Muscle layer of colon (tissue), 2 donors: Measurements from ENCODE around the gene BAG1.

ENCODE experiments used
- H3K27ac ChIP-seq: one replicate; pipeline ENCODE4 v1.7.0; 2013; ENCODE audit warnings: low read depth, mild to moderate bottlenecking, low read length, moderate library complexity
- H3K27me3 ChIP-seq, 2 donors: one replicate each; pipeline ENCODE4 v1.7.0; 2013; ENCODE audit warnings: low read length in 2 of 2, mild to moderate bottlenecking in 2 of 2; ENCODE audit not compliant: insufficient read depth in 2 of 2, control insufficient read depth in 1 of 2
- H3K36me3 ChIP-seq: one replicate; pipeline ENCODE4 v1.7.0; 2013; ENCODE audit warnings: mild to moderate bottlenecking, low read length; ENCODE audit not compliant: insufficient read depth
- H3K4me1 ChIP-seq: one replicate; pipeline ENCODE4 v1.7.0; 2013; ENCODE audit warnings: mild to moderate bottlenecking, low read length; ENCODE audit not compliant: insufficient read depth
- H3K4me3 ChIP-seq, 2 donors: one replicate each; pipeline ENCODE4 v1.7.0; 2013; ENCODE audit warnings: low read length in 2 of 2, low read depth in 1 of 2, mild to moderate bottlenecking in 1 of 2, moderate library complexity in 1 of 2
- H3K9ac ChIP-seq: one replicate; pipeline ENCODE4 v1.7.0; 2013; ENCODE audit warnings: low read length
- H3K9me3 ChIP-seq: one replicate; pipeline ENCODE4 v1.7.0; 2013; ENCODE audit warnings: mild to moderate bottlenecking, low read length
- donor health status: abdominal sarcoma.
- donor health status: Adenocarcinoma of cecum.

BAG1 gene

DNA sequence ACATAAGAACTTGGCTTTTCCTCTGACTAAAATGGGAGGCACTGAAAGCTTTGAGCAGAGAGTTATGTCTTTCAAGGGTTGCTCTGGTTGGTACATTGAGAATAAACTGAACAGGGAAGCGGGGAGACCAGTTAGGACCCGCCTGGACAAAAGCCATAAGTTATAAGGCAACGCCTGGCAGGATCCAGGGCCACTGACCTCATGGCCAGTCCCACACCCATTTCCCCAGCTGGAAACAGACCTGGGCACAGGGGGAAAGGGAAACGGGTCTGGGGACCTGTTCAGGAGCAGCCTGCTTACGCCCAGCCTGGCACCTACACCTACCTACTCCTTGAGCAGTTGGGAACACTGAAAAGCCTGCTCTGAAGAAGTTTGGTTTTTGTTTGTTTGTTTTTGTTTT, 23.2 kb downstream of the BAG1 start:
- H3K9ac ChIP-seq, result no peak overlapping the region
- no peaks in the 10 kb centered on the region for H3K36me3 ChIP-seq
- no peaks in the 10 kb centered on the region for H3K9me3 ChIP-seq
- H3K4me3 ChIP-seq, result no peak overlapping the region
- no peaks in the 10 kb centered on the region for H3K27me3 ChIP-seq
- no peak overlapping the region for H3K27ac ChIP-seq
- no peaks in the 10 kb centered on the region for H3K4me1 ChIP-seq

DNA sequence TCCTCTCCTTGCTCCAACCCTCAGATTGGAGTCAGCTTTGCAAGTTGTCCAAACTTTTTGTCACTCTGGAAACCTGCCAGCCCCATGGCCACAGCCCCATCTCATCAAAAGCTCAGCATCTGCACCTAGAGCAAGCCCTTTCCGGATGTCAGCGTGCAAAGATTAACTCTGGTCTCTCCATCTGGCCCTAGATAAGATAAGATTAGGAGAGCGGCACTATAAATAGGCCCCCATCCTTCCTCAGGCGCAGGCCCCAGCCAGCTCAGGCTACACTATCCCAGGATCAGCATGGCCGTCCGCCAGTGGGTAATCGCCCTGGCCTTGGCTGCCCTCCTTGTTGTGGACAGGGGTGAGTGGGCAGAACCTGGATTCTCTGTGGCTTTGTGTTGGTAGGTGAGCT, 24.6 kb downstream of the BAG1 start, which contains the start of gene SPINK4:
Gene SPINK4, plus strand, starts transcription at position 247 of the 400 bp plus-strand sequence. Its CDS starts 42 bp downstream, at position 289.
- Histone ChIP-seq H3K36me3 (no peaks in the 10 kb centered on the region), H3K9ac (no peak within 1 kb of the TSS), H3K27ac (no peak within 1 kb of the TSS)

DNA sequence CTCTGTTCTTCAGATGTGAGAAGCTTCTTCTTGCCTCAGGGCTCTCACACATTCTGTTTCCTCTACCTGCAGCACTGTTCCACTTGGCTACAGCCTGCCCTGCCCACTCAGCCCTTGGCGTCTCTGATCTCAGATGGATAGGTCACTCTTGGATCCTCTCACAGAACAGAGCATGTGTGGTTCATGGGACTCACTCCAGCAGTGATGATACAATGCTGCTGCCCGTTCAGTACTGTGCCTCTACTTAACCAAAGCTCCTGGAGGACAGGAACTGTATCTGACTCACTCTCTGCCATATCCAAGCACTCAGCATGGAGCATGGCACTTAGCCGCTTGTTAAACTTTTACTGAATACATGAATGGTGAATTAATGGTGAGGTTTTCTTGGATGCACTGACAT, 27.9 kb downstream of the BAG1 start:
- no peak overlapping the region for H3K27ac ChIP-seq
- no peaks in the 10 kb centered on the region for H3K4me1 ChIP-seq
- no peaks in the 10 kb centered on the region for H3K36me3 ChIP-seq
- no peaks in the 10 kb centered on the region for H3K27me3 ChIP-seq
- no peak overlapping the region for H3K4me3 ChIP-seq
- H3K9me3 ChIP-seq, result no peaks in the 10 kb centered on the region
- H3K9ac ChIP-seq, result no peak overlapping the region

More for the DNA sequence above, 24.6 kb downstream of the BAG1 start, which contains the start of gene SPINK4:
- H3K9me3 ChIP-seq, result no peaks in the 10 kb centered on the region
- H3K4me1 ChIP-seq, result no peaks in the 10 kb centered on the region
- H3K4me3 ChIP-seq, result no peak within 1 kb of the TSS
- no peaks in the 10 kb centered on the region for H3K27me3 ChIP-seq

DNA sequence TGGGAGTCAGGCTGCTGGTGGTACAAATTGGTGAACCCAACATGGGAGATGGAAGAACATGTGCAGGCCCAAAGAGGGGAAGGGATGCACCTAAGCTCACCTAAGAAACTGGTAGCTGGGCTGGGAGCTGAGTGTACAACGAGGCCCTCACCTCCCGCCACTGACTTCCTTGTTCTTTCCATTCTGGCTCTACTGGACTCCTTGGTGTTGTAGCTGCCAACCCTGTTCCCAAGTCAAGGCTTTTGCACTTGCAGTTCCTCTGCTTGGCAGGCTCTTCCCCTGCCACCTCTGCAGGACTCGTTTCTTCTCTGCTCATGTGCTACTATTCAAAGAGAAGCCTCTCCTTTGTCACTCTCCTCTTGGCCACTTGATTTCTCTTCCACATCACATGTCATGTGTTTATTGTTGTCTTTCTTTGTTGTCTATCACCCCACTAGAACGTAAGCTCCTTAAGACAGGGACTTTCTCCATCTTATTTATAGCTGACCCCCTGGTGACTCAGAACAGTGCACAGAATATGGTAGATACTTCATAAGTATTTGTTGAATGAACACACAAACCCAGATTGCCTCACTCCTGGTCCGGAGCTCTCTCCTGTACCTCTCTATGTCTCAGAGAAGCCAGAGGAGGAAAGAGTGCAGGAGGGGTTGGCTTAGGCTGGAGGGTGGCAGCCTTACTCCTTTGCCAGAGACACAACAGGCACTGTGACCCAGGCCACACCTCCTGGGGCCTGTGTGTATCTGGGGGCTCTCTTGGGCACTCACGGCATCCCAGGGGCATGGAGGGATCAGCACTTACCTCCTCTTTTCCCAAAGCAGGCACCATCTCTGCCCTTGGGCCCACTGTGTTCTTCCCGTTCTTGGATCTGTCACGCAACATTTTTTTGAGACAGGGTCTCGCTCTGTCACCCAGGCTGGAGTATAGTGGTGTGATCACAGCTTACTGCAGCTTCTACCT, 29.7 kb downstream of the BAG1 start:
- Histone ChIP-seq H3K27me3 (no peaks in the 10 kb centered on the region), H3K36me3 (no peaks in the 10 kb centered on the region), H3K9ac (no peak overlapping the region), H3K4me1 (no peaks in the 10 kb centered on the region), H3K9me3 (no peaks in the 10 kb centered on the region), H3K27ac (no peak overlapping the region), H3K4me3 (no peak overlapping the region)

DNA sequence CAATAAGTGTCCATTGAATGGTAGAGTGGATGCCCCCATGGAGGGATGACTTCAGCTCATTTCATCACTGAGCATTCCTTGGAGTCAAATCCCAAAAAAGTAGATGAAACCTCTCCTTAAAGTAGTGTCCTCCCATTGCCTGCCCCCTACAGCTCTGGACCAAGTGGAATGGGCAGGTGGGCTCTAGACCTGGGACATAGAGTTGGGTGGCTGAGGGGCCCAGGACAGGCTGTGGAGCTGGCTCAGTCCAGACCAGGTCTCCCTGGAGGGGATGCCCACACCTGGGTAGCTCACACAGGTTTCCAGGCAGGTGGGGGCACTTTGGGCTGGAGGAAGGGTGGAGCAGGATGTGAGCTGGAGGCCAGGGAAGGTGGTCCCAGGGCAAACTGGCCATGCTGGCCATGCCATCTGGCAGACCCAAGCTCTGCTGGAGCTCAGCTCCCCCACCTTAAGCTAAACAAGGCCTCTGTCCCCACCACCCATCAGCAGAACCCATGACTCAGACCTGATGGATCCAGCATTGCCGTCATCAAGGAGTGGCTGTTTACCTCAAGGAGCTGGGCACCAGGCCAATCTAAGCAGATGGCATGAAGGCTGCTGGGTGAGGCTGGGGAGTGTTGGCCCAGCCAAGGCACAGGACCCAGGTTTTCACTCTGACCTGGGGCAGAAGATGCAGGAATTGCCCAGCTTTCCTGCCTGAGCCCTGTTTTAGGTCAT, 30.7 kb downstream of the BAG1 start:
- Histone ChIP-seq H3K27ac (no peak overlapping the region), H3K36me3 (no peaks in the 10 kb centered on the region), H3K27me3 (no peaks in the 10 kb centered on the region), H3K9me3 (no peaks in the 10 kb centered on the region), H3K4me3 (no peak overlapping the region), H3K9ac (no peak overlapping the region), H3K4me1 (no peaks in the 10 kb centered on the region)

DNA sequence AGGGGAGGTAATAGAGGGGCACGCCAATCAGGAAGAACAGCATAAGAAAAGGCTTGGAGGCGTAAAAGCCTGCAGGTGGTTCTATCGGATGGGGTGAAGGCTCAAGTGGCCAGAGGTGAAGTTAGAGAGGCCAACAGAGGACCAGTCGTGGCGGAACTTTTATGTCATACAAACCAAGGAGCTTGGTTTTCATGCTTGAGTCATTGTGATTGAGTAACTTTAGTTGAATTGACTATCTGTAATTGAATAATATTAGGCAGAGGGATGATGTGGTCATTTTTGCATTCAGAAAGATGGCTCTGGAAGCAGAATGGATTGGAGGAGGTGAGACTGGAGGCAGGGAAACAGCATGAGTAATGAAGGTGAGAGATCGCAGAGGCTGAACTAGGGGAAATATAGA, 31.7 kb downstream of the BAG1 start:
- no peak overlapping the region for H3K27ac ChIP-seq
- no peak overlapping the region for H3K4me3 ChIP-seq
- no peaks in the 10 kb centered on the region for H3K4me1 ChIP-seq
- H3K36me3 ChIP-seq, result no peaks in the 10 kb centered on the region
- no peaks in the 10 kb centered on the region for H3K27me3 ChIP-seq
- no peaks in the 10 kb centered on the region for H3K9me3 ChIP-seq
- H3K9ac ChIP-seq, result no peak overlapping the region

DNA sequence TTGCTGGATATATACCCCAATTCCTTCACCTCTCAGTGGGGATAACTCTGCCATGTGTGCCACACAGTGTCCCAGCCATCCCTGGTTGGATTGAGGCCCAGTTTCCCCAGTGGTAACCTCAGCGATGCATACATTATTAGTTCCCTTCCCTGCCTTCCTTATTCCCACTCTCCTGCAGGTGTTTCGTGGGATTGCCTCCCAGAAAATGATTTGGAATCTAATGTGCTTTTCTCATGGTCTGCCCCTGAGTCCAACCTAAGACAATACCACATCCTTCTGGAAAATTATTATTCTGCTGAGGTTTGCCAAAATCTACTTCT, 32.9 kb downstream of the BAG1 start:
- Histone ChIP-seq H3K4me1 (no peaks in the 10 kb centered on the region), H3K9ac (no peak overlapping the region), H3K4me3 (no peak overlapping the region), H3K9me3 (no peaks in the 10 kb centered on the region), H3K27ac (no peak overlapping the region), H3K36me3 (no peaks in the 10 kb centered on the region), H3K27me3 (no peaks in the 10 kb centered on the region)

DNA sequence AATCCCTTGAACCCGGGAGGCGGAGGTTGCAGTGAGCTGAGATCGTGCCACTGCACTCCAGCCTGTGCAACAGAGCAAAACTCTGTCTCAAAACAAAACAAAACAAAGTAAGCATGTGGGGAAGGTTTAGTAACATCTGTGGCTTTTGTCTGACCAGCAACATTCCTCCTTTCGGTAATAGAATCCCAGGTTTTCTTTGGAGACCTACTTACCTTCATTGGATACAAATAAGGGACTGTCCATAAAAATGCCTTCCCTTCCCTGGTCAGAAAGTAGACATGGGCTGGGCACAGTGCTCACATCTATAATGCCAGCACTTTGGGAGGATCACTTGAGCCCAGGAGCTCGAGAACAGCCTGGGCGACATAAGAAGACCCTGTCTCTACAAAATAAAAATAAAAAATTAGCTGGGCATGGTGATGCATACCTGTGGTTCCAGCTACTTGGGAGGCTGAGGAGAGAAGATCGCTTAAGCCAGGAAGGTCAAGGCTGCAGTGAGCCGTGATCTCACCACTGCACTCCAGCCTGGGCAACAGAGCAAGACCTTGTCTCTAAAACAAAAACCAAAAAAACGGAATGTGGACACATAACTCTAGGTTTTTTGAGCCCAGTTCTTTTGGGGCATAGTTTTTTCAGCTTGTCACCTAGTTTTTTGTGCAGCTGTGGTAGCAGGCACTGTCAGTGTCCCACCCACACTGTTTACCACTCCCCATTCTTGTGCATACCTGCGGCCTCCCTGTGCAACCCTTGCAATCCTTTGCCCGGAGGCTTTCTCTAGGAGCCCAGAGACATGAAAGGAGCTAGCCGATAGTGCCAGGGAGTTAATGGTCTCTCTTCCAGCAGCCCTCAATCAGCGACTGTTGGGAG, 33.5 kb downstream of the BAG1 start:
- Histone ChIP-seq H3K27me3 (no peaks in the 10 kb centered on the region), H3K9me3 (no peaks in the 10 kb centered on the region), H3K4me3 (no peak overlapping the region), H3K36me3 (no peaks in the 10 kb centered on the region), H3K27ac (no peak overlapping the region), H3K9ac (no peak overlapping the region), H3K4me1 (no peaks in the 10 kb centered on the region)

DNA sequence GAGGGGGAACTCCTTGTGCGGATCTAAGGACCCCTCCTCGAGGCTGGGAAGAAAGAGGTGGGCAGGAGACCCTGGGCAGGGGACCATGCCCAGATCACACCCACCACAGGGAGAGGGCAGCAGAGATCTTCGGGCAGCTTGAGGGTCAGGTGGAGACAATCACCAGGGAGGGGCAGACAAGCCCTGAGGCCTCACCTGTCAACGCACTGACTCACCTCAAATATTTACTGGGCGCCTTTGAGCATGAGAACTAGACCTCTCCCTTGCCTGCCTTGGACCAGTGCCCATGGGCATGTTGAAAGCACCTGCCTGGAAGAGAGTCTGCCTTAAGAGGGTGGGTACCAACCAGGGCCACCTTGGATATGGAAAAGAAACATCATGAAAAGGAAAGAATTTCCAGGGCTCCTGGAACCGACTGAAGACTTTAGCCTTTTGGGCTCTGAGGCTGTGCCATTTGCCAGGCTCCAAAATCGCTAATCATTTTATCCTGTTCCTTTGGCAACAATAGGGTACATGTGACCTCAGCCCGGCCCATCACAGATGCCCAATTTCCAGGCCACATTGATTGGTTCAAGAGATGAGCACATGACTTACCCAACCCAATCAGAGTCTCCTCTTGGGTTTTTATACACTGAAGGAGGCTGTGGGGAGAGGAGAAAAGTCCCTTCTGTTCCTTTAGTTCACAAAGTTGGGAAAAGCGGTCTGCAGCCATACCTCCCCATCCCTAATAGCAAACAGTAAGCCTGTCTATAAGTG, 35.0 kb downstream of the BAG1 start:
- Histone ChIP-seq H3K27ac (no peak overlapping the region), H3K9me3 (no peaks in the 10 kb centered on the region), H3K27me3 (no peaks in the 10 kb centered on the region), H3K4me1 (peaks cover 4% of the 10 kb centered on the region), H3K4me3 (no peak overlapping the region), H3K9ac (no peak overlapping the region), H3K36me3 (no peaks in the 10 kb centered on the region)

DNA sequence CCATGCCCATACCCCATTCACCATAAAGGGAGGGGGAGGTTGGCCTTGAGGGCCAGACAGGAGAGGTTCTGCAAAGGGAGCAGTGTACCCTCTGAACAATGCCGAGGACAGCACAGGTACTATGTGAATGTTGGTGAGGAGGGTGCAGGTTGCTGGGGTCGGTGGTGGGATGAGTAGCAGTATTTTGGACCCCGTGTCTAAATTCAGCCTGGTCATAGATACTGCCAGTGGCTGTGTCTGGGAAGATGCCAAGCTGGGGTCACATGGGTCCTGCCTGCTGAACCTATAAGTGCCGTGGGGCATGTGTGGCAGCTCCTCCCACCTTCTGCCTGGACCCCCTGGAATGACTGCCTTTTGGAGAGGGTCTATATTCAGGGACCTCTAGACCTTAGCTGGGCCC, 35.9 kb downstream of the BAG1 start:
- Histone ChIP-seq H3K9me3 (no peaks in the 10 kb centered on the region), H3K4me1 (peaks cover 4% of the 10 kb centered on the region), H3K9ac (no peak overlapping the region)

More for the DNA sequence above, 35.9 kb downstream of the BAG1 start:
- Histone ChIP-seq H3K27ac (no peak overlapping the region), H3K36me3 (no peaks in the 10 kb centered on the region), H3K27me3 (no peaks in the 10 kb centered on the region), H3K4me3 (no peak overlapping the region)
